Testis (tissue), 3 donors: Measurements from ENCODE around the gene MAP4. TPM values are rescaled to one million over a fixed set of nuclear protein-coding genes. Genes with fewer than 3 reads are reported as not detected.

Experiments used
- DNase-seq: peaks from one replicate; pipeline ENCODE4 v3.0.0-alpha.2; 2019
- H3K27ac ChIP-seq, 2 donors: fragments of 200-600 bp; sonication (generic); one replicate each; pipeline ENCODE4 v1.5.1; 2019
- H3K27me3 ChIP-seq: fragments of 200-600 bp; sonication (generic); one replicate; pipeline ENCODE4 v1.5.1; 2019
- H3K36me3 ChIP-seq: fragments of 200-600 bp; sonication (generic); one replicate; pipeline ENCODE4 v1.5.1; 2017; ENCODE audit warnings: low read depth; ENCODE audit errors: missing control alignments
- H3K4me1 ChIP-seq: fragments of 200-600 bp; sonication (generic); one replicate; pipeline ENCODE4 v1.5.1; 2019
- H3K4me3 ChIP-seq, 2 donors: fragments of 200-600 bp; sonication (generic); one replicate each; pipeline ENCODE4 v1.5.1; 2017 to 2019
- H3K9me3 ChIP-seq: fragments of 200-600 bp; sonication (generic); one replicate; pipeline ENCODE4 v1.5.1; 2017
- POLR2A ChIP-seq: fragments of 450-650 bp; IDR thresholded peaks from one replicate; pipeline ENCODE4 v1.6.1; 2017; ENCODE audit warnings: antibody characterized with exemption, mild to moderate bottlenecking, moderate library complexity
- WGBS, 2 donors: methylation state at CpG; one replicate each; pipeline ENCODE4 v1.1.5; 2018; 5-methylcytosine and 5-hydroxymethylcytosine counted together
- intact Hi-C: fragments of 100-400 bp; cut with DNase I; formaldehyde crosslinking; loops from one replicate; pipeline ENCODE4 v1.15.1; 2023; ENCODE audit warnings: low total_unique reads
- polyA plus RNA-seq: library from polyadenylated mRNA; stranded (reverse); fragments of 350-450 nt; fragmentation: Illumina TruSeq; extraction: RNeasy Lipid Tissue Mini Kit (QIAGEN cat#74804); gene quantifications from one replicate; pipeline ENCODE4 v1.2.3, GENCODE V29; 2014; ENCODE audit warnings: low read depth, low replicate concordance; ENCODE audit not compliant: insufficient read depth
- total RNA-seq, 2 donors: library from RNA; depleted of rRNA; stranded (reverse); fragments of >200 nt; gene quantifications; one replicate each; pipeline ENCODE4 v1.2.3, GENCODE V29; 2016
- TF ChIP-seq, protein P1 (sequence below), 3 experiments: fragments of 450-650 bp in 2 of 3; fragments of 200-600 bp in 1 of 3; sonication (generic) in 1 of 3; IDR thresholded peaks; one replicate each; pipeline ENCODE4 v1.5.1; 2016 to 2019; ENCODE audit warnings: antibody characterized with exemption in 3 of 3, mild to moderate bottlenecking in 2 of 3, moderate library complexity in 1 of 3

MAP4 gene
- total and polyA plus RNA-seq, 3 donors from 2014 or later, result 195 to 241 (median 226) TPM

DNA sequence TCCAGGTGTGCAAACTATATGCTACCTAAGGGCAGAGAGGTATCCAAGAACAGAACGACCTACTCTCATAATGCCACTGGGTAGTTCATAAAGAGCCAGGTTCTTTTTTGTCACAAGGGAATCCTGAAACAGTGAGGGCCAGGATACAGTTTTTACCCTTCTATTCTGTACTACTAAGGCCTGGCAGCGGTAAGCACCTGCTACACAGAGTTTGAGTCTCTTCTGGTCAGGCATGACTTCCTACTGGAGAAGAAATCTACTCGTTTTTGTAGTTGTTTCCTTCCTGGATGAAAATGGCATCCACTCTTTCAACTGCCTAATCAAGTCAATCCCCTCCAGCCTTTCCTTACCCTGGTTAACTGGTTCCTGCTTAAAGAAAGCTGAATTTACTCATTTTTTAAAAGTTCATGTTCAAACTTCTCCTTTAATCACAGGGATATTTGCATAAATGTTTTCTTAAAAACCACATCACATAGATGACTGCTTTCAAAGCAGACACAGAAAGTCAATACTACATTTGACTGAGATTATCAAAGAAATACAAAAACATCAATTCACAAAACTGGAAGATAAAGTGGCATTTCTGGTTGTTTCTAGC is 40.0 kb downstream of the MAP4 start:
- Histone ChIP-seq H3K27ac (no peak overlapping the region), H3K9me3 (no peaks in the 10 kb centered on the region), H3K27me3 (no peaks in the 10 kb centered on the region), H3K4me1 (no peaks in the 10 kb centered on the region), H3K36me3 (no peaks in the 10 kb centered on the region), H3K4me3 (no peak overlapping the region)
- no peak for DNase-seq
- intact Hi-C loops, result no loop called here
- 80 to 82% methylated on average over 3 of the region's 3 CpGs for WGBS, 2 donors
- no peak for TF ChIP-seq POLR2A
- TF ChIP-seq, protein P1, sequence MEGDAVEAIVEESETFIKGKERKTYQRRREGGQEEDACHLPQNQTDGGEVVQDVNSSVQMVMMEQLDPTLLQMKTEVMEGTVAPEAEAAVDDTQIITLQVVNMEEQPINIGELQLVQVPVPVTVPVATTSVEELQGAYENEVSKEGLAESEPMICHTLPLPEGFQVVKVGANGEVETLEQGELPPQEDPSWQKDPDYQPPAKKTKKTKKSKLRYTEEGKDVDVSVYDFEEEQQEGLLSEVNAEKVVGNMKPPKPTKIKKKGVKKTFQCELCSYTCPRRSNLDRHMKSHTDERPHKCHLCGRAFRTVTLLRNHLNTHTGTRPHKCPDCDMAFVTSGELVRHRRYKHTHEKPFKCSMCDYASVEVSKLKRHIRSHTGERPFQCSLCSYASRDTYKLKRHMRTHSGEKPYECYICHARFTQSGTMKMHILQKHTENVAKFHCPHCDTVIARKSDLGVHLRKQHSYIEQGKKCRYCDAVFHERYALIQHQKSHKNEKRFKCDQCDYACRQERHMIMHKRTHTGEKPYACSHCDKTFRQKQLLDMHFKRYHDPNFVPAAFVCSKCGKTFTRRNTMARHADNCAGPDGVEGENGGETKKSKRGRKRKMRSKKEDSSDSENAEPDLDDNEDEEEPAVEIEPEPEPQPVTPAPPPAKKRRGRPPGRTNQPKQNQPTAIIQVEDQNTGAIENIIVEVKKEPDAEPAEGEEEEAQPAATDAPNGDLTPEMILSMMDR (IDR thresholded peaks at IDR 0.05), result no peak

DNA sequence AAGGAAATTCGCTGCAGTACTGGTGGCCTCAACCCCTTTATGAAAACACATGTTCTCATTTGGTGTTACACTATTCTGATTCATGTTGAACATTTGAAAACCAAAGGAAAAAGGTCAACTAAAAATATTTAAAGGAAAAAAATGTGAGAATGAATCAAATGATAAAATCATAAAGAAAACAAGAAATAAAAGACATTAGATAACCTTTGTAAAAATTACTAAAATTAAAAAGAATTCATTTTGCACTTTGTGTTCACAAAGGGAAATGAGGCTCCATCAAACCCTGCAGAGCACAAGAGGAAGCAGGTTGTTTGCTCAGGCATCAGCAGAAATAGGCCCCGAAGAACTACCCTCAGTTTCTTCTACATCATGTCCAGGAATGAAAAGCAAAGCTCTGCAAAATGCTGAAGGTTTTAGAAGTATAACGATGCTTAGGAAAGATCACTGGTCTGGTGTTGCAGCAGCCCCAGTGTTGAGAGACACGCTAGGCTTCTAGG is 41.2 kb downstream of the MAP4 start:
- DNase-seq, result no peak
- intact Hi-C loops, result no loop called here
- TF ChIP-seq POLR2A, result no peak
- TF ChIP-seq, protein P1 (IDR thresholded peaks at IDR 0.05), result no peak
- H3K9me3 ChIP-seq, result no peaks in the 10 kb centered on the region
- H3K27me3 ChIP-seq, result no peaks in the 10 kb centered on the region
- H3K27ac ChIP-seq, result no peak overlapping the region
- H3K4me1 ChIP-seq, result no peaks in the 10 kb centered on the region
- 70 to 82% methylated on average over 4 of the region's 4 CpGs for WGBS, 2 donors
- H3K36me3 ChIP-seq, result no peaks in the 10 kb centered on the region
- H3K4me3 ChIP-seq, result no peak overlapping the region

DNA sequence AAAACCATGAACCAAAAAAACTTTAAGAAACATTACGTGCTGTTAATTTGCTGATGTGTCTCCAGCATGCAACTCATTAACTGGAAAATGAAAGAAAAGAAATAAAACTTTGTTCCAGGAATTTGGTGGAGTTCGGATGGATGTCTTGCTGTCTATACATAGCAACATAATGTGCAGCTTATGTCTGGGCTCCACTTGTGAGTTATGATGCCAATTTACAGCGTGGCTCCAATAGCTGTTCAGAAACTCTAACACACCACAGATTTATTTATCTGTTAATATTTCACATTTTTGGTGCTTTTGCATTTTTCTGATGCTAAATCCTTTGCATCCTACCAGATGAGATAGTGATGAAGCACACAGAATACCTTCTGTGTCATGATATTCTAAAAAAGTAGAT is 45.1 kb downstream of the MAP4 start:
- DNase-seq, result no peak
- no peak for TF ChIP-seq POLR2A
- TF ChIP-seq, protein P1 (IDR thresholded peaks at IDR 0.05), result no peak
- 79 to 82% methylated on average over 3 of the region's 3 CpGs for WGBS, 2 donors

DNA sequence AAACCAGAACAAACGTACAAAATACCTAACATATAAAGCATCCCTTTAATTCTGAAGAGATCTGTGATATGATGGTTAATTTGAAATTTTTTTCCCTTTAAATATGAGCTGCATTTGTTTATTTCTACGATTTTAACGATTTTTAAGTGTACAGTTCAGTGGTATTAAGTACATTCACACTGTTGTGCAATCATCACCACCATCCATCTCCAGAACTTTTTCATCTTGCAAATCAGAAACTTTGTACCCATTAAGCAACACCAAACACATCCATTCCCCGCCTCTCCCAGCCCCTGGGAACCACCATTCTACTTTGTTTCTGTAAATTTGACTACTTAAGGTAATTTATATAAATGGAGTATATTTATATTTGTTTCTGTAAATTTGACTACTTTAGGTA is 51.5 kb downstream of the MAP4 start:
- no peak for DNase-seq
- peaks cover 23% of the 10 kb centered on the region for H3K4me1 ChIP-seq
- H3K27ac ChIP-seq, result no peak overlapping the region
- intact Hi-C loops, result no loop called here
- WGBS, 2 donors, result 86% methylated on average over 4 of the region's 4 CpGs
- no peak for TF ChIP-seq POLR2A
- TF ChIP-seq, protein P1 (IDR thresholded peaks at IDR 0.05), result no peak
- no peaks in the 10 kb centered on the region for H3K36me3 ChIP-seq
- no peaks in the 10 kb centered on the region for H3K9me3 ChIP-seq
- no peaks in the 10 kb centered on the region for H3K27me3 ChIP-seq
- H3K4me3 ChIP-seq, result no peak overlapping the region

More for the DNA sequence above, 45.1 kb downstream of the MAP4 start:
- Histone ChIP-seq H3K27me3 (no peaks in the 10 kb centered on the region), H3K27ac (no peak overlapping the region), H3K4me1 (no peaks in the 10 kb centered on the region), H3K36me3 (no peaks in the 10 kb centered on the region), H3K9me3 (no peaks in the 10 kb centered on the region), H3K4me3 (no peak overlapping the region)
- intact Hi-C loops, result no loop called here
